Keratinocyte (primary cell): ENCODE data around the gene EPHB1. TPM values are rescaled to one million over a fixed set of nuclear protein-coding genes. Genes with fewer than 3 reads are reported as not detected.
"Not testable (repeated sequence)": the region's sequence is repeated elsewhere in the genome, so short reads cannot be mapped to it uniquely, and the experiment has no call there.

Source experiments
- DNase-seq: peaks from one replicate; pipeline ENCODE4 v3.0.0-alpha.2; 2011; ENCODE audit warnings: low read depth, missing footprints, low spot score
- FAIRE-seq: peaks from 2 replicates; lab custom pipeline; 2011; peaks lifted over from hg19 to GRCh38; lab: Jason Lieb, UNC
- H2AFZ ChIP-seq: 2 replicates; pipeline ENCODE4 v1.6.0; 2012; ENCODE audit warnings: low read length, control low read depth, inconsistent platforms; ENCODE audit not compliant: control insufficient read depth
- H3K27ac ChIP-seq: 2 replicates; pipeline ENCODE4 v1.5.1; 2011; ENCODE audit warnings: low read length; ENCODE audit not compliant: control insufficient read depth, insufficient read depth
- H3K27me3 ChIP-seq: 3 replicates; pipeline ENCODE4 v1.6.0; 2011; ENCODE audit warnings: low read length; ENCODE audit not compliant: control insufficient read depth, insufficient read depth; ENCODE audit errors: extremely low read depth
- H3K36me3 ChIP-seq, 2 experiments: 2 replicates in 1 of 2; 3 replicates in 1 of 2; pipeline ENCODE4 v1.5.1; 2011; ENCODE audit warnings: low read length in 2 of 2, mild to moderate bottlenecking in 1 of 2; ENCODE audit not compliant: control insufficient read depth in 2 of 2, insufficient read depth in 2 of 2; ENCODE audit errors: extremely low read depth in 1 of 2
- H3K4me1 ChIP-seq: 3 replicates; pipeline ENCODE4 v1.5.1; 2011; ENCODE audit warnings: low read length; ENCODE audit not compliant: control insufficient read depth, insufficient read depth; ENCODE audit errors: extremely low read depth
- H3K4me2 ChIP-seq: 3 replicates; pipeline ENCODE4 v1.6.0; 2011; ENCODE audit warnings: low read depth, low read length; ENCODE audit not compliant: control insufficient read depth, insufficient read depth; ENCODE audit errors: extremely low read depth
- H3K4me3 ChIP-seq, 3 experiments: fragments of 200-600 bp in 1 of 3; sonication (generic) in 1 of 3; 2 replicates in 2 of 3; 3 replicates in 1 of 3; pipeline ENCODE4 v1.5.1; 2011 to 2016; ENCODE audit warnings: low read length in 3 of 3, mild to moderate bottlenecking in 3 of 3, control low read depth in 2 of 3, inconsistent platforms in 1 of 3, low read depth in 1 of 3, mixed read lengths in 1 of 3, mixed run types in 1 of 3, moderate library complexity in 1 of 3; ENCODE audit not compliant: control insufficient read depth in 2 of 3, insufficient read depth in 2 of 3; ENCODE audit errors: extremely low read depth in 1 of 3
- H3K79me2 ChIP-seq: 2 replicates; pipeline ENCODE4 v1.6.0; 2012; ENCODE audit warnings: low read length; ENCODE audit not compliant: control insufficient read depth, insufficient read depth
- H3K9ac ChIP-seq: 3 replicates; pipeline ENCODE4 v1.6.0; 2011; ENCODE audit warnings: low read length; ENCODE audit not compliant: control insufficient read depth, insufficient read depth; ENCODE audit errors: extremely low read depth
- H3K9me1 ChIP-seq: 3 replicates; pipeline ENCODE4 v1.6.0; 2011; ENCODE audit warnings: low read length; ENCODE audit not compliant: control insufficient read depth, insufficient read depth; ENCODE audit errors: extremely low read depth
- H3K9me3 ChIP-seq: 2 replicates; pipeline ENCODE4 v1.5.1; 2012; ENCODE audit warnings: low read depth, low read length; ENCODE audit not compliant: control insufficient read depth
- H4K20me1 ChIP-seq: 3 replicates; pipeline ENCODE4 v1.6.0; 2011; ENCODE audit warnings: low read length; ENCODE audit not compliant: control insufficient read depth, insufficient read depth; ENCODE audit errors: extremely low read depth
- CTCF ChIP-seq, 3 experiments: IDR thresholded peaks in 1 of 3; conservative IDR thresholded peaks in 1 of 3; optimal IDR thresholded peaks in 1 of 3; 2 replicates in 2 of 3; 3 replicates in 1 of 3; pipeline versions ENCODE3 to v1.5.1; 2011; ENCODE audit warnings: low read length in 3 of 3, mild to moderate bottlenecking in 3 of 3, moderate library complexity in 2 of 3, control low read depth in 1 of 3, inconsistent platforms in 1 of 3; ENCODE audit not compliant: insufficient read depth in 2 of 3; ENCODE audit errors: extremely low read depth in 1 of 3
- EZH2 ChIP-seq: IDR thresholded peaks from one replicate; pipeline ENCODE4 v1.6.1; 2012; ENCODE audit warnings: inconsistent platforms, mild to moderate bottlenecking, low read length, moderate library complexity
- dilution Hi-C: fragments of 300-500 bp; cut with MboI; formaldehyde crosslinking; loops from one replicate; pipeline ENCODE4 v1.7.0; 2020; ENCODE audit warnings: low sequenced_read_pairs; ENCODE audit not compliant: extremely low pct_ligation_motif_present
- polyA plus RNA-seq, 5 experiments: library from polyadenylated mRNA; depleted of rRNA in 3 of 5; stranded (reverse) in 3 of 5; stranded (forward) in 1 of 5; unstranded in 1 of 5; fragments of >200 nt; gene quantifications; 1 replicate in 1 of 5; 2 replicates in 3 of 5; 3 replicates in 1 of 5; pipeline versions ENCODE4 v1.2.1 to v1.2.3, GENCODE V29; 2011 to 2012; ENCODE audit warnings: missing spikeins in 2 of 5, low read depth in 1 of 5, low replicate concordance in 1 of 5

Gene EPHB1
- polyA plus RNA-seq, 1 donor (not counting 4 experiments of a cell fraction or from before 2014, with no cell fraction given), result 0.01 TPM

- Histone ChIP-seq H3K4me3 (no peak overlapping the region), H3K27me3 (no peaks in the 10 kb centered on the region), H3K4me1 (no peaks in the 10 kb centered on the region), H2AFZ (no peak overlapping the region), H3K79me2 (no peaks in the 10 kb centered on the region), H3K9me3 (no peaks in the 10 kb centered on the region), H3K4me2 (no peak overlapping the region), H3K36me3 (no peaks in the 10 kb centered on the region), H3K9ac (no peak overlapping the region), H4K20me1 (no peaks in the 10 kb centered on the region), H3K27ac (no peak overlapping the region), H3K9me1 (no peaks in the 10 kb centered on the region)
- DNase-seq (no peak), FAIRE-seq (no peak)
- TF ChIP-seq EZH2 (no peak), CTCF (optimal IDR thresholded peaks at IDR 0.05 in 1 of 3, IDR thresholded peaks at IDR 0.05 in 1 of 3, conservative IDR thresholded peaks at IDR 0.05 in 1 of 3; ENCODE audit: extremely low read depth in 1 of 3, insufficient read depth in 2 of 3, low read length in 3 of 3) (no peak)
- dilution Hi-C loops, result no loop called here
These were observed 239.9 kb downstream of the EPHB1 start for GRCh38 chr3:135034891-135035440.

GRCh38 chr3:135038186-135038585, 243.1 kb downstream of the EPHB1 start:
- Histone ChIP-seq H4K20me1 (no peaks in the 10 kb centered on the region), H3K79me2 (no peaks in the 10 kb centered on the region), H3K9ac (no peak overlapping the region), H3K4me1 (no peaks in the 10 kb centered on the region), H3K4me3 (no peak overlapping the region), H3K36me3 (no peaks in the 10 kb centered on the region), H3K27ac (no peak overlapping the region), H3K27me3 (no peaks in the 10 kb centered on the region), H3K9me1 (no peaks in the 10 kb centered on the region), H2AFZ (no peak overlapping the region), H3K9me3 (no peaks in the 10 kb centered on the region), H3K4me2 (no peak overlapping the region)
- dilution Hi-C loops, result no loop called here
- no peak for FAIRE-seq
- TF ChIP-seq EZH2, result no peak
- no peak for TF ChIP-seq CTCF (optimal IDR thresholded peaks at IDR 0.05 in 1 of 3, IDR thresholded peaks at IDR 0.05 in 1 of 3, conservative IDR thresholded peaks at IDR 0.05 in 1 of 3; ENCODE audit: extremely low read depth in 1 of 3, insufficient read depth in 2 of 3, low read length in 3 of 3)
- DNase-seq, result no peak

GRCh38 chr3:135039536-135039935, 244.5 kb downstream of the EPHB1 start:
- H3K9me1 ChIP-seq, H3K4me1 ChIP-seq, H3K27ac ChIP-seq, H3K9me3 ChIP-seq, H4K20me1 ChIP-seq, H2AFZ ChIP-seq, H3K27me3 ChIP-seq, H3K4me2 ChIP-seq, H3K36me3 ChIP-seq, H3K79me2 ChIP-seq, H3K4me3 ChIP-seq, H3K9ac ChIP-seq, FAIRE-seq, dilution Hi-C loops, DNase-seq: not testable (repeated sequence)
